Astrocyte of the spinal cord (primary cell): ENCODE results near the gene MINDY2.

ENCODE experiments used
- DNase-seq: peaks from one replicate; pipeline ENCODE4 v3.0.0; 2011; ENCODE audit warnings: low read depth, low spot score
- H3K4me3 ChIP-seq: 2 replicates; pipeline ENCODE4 v1.5.1; 2011; ENCODE audit warnings: low read depth, mild to moderate bottlenecking, low read length, moderate library complexity
- in situ Hi-C: cut with HindIII; loops from 2 replicates; pipeline ENCODE4 v1.10.0; 2017; ENCODE audit warnings: low sequenced_read_pairs
- TF ChIP-seq, protein P1 (sequence below): IDR thresholded peaks from 2 replicates; pipeline ENCODE4 v1.5.1; 2012; ENCODE audit warnings: low read depth, mild to moderate bottlenecking, low read length, inconsistent platforms

The MINDY2 gene

DNA sequence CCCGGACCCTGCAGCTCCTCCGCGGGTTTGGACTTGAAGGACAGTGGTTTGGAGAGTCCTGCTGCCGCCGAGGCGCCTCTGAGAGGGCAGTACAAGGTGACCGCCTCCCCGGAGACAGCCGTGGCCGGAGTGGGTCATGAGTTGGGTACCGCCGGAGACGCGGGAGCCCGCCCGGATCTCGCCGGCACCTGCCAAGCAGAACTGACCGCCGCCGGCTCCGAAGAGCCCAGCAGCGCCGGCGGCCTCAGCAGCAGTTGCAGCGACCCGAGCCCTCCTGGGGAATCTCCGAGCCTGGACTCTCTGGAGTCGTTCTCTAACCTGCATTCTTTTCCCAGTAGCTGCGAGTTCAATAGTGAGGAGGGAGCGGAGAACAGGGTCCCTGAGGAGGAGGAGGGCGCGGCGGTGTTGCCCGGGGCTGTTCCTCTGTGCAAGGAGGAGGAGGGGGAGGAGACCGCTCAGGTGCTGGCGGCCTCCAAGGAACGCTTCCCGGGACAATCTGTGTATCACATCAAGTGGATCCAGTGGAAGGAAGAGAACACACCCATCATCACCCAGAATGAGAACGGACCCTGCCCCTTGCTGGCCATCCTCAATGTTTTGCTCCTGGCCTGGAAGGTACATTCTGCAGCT, 634 bp downstream of the MINDY2 start:
- peak; percentile 14 for DNase-seq
- TF ChIP-seq, protein P1, sequence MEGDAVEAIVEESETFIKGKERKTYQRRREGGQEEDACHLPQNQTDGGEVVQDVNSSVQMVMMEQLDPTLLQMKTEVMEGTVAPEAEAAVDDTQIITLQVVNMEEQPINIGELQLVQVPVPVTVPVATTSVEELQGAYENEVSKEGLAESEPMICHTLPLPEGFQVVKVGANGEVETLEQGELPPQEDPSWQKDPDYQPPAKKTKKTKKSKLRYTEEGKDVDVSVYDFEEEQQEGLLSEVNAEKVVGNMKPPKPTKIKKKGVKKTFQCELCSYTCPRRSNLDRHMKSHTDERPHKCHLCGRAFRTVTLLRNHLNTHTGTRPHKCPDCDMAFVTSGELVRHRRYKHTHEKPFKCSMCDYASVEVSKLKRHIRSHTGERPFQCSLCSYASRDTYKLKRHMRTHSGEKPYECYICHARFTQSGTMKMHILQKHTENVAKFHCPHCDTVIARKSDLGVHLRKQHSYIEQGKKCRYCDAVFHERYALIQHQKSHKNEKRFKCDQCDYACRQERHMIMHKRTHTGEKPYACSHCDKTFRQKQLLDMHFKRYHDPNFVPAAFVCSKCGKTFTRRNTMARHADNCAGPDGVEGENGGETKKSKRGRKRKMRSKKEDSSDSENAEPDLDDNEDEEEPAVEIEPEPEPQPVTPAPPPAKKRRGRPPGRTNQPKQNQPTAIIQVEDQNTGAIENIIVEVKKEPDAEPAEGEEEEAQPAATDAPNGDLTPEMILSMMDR: no peak
- in situ Hi-C loops: no loop called here
- H3K4me3 ChIP-seq: peak overlapping the region; percentile 92

- in situ Hi-C loops: no loop called here
- TF ChIP-seq, protein P1: no peak
- no peak for DNase-seq
- H3K4me3 ChIP-seq: peak overlapping the region; percentile 92
Measured at GRCh38 chr15:58773024-58773423, 1.9 kb downstream of the MINDY2 start.

- TF ChIP-seq, protein P1: no peak
- in situ Hi-C loops: no loop called here
- DNase-seq: no peak
- no peak overlapping the region for H3K4me3 ChIP-seq
Measured at GRCh38 chr15:58775402-58775801, 4.3 kb downstream of the MINDY2 start.

DNA sequence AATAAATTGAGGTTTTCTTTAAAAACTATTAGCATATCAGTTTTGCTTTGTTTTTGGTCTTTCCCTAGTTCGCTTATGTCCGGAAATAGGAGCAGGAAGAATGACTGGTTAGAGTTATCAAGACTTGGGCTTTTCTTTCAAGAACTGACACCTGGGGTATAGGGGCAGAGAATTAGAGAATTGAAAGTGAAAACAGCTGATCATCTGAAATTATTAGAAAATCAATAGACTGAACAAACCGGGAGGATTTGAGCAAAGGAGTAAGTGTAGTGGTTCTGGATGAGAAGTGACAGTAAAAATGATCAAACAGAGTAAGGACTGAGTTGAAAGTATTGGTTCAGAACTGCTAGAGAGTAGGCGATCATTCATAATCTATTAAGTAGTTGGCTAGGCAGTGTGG, 6.0 kb downstream of the MINDY2 start:
- in situ Hi-C loops: no loop called here

GRCh38 chr15:58779554-58779953, 8.5 kb downstream of the MINDY2 start:
- TF ChIP-seq, protein P1: no peak
- in situ Hi-C loops: no loop called here
- no peak for DNase-seq
- no peak overlapping the region for H3K4me3 ChIP-seq

More for the DNA sequence above, 6.0 kb downstream of the MINDY2 start:
- TF ChIP-seq, protein P1: no peak
- no peak overlapping the region for H3K4me3 ChIP-seq
- DNase-seq: no peak

DNA sequence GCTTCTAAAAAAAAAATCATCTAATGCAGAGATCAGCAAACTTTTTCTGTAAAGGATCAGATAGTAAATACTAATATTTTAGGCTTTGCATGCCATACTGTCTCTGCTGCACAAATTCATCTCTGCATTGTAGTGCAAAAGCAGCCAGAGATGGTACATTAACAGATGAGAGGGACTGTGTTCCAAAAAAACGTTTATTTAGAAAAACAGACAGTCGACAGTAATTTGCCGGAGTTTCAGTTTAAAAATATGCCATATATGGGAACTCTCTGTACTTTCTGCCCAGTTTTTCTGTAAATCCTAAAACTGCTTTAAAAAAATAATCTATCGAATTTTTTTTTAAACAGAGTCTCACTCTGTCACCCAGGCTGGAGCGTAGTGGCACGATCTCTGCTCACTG, 14.3 kb downstream of the MINDY2 start:
- H3K4me3 ChIP-seq: no peak overlapping the region
- TF ChIP-seq, protein P1: no peak
- no peak for DNase-seq
- in situ Hi-C loops: no loop called here
